ENCODE data around the gene RAB11FIP3.
"Not testable (repeated sequence)": the region's sequence is repeated elsewhere in the genome, so short reads cannot be mapped to it uniquely, and the experiment has no call there.

RAB11FIP3 gene, protein sequence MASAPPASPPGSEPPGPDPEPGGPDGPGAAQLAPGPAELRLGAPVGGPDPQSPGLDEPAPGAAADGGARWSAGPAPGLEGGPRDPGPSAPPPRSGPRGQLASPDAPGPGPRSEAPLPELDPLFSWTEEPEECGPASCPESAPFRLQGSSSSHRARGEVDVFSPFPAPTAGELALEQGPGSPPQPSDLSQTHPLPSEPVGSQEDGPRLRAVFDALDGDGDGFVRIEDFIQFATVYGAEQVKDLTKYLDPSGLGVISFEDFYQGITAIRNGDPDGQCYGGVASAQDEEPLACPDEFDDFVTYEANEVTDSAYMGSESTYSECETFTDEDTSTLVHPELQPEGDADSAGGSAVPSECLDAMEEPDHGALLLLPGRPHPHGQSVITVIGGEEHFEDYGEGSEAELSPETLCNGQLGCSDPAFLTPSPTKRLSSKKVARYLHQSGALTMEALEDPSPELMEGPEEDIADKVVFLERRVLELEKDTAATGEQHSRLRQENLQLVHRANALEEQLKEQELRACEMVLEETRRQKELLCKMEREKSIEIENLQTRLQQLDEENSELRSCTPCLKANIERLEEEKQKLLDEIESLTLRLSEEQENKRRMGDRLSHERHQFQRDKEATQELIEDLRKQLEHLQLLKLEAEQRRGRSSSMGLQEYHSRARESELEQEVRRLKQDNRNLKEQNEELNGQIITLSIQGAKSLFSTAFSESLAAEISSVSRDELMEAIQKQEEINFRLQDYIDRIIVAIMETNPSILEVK

DNA sequence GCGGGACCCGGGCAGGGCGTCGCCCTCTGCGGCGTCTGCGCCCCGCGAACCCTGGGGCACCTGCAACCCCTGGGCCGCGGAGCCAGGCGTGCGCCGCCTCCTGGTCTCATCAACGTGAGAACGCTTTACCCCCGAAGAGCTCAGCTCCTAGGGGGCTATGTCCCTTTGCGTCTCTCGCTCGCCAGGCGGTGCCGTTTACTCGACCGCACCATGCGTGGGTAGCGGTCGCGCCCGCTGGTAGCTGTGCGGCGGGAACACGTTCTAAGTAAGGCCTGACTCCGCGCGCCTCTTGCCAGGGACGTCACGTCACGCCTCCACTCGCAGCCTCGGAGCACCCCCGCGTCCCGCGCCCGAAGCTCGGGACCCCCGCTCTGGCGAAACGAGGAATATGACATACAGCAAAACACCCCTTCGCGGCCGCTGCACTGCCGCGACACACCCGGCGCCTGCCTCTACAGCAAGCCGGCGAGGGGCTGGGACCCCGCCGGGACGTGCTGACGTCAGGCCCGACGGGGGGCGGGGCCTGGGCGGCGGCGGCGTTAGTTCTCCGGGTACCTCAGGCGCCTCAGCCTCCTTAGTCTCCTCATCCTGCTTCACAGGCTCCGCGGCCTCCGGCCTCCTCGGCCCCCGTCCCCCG is at the start of gene RAB11FIP3:
Gene RAB11FIP3, plus strand, starts transcription at position 568 of the 637 bp plus-strand sequence. CDS start 358 bp downstream, outside the sequence.
- DNase-seq (ENCODE audit: low read depth in 2 of 2): peak; percentile 53 to 54

GRCh38 chr16:375927-376816 is 49.3 kb upstream of the RAB11FIP3 start:
- DNase-seq (ENCODE audit: low read depth in 2 of 2): no peak

- no peak for DNase-seq (ENCODE audit: low read depth in 2 of 2)
Observed at GRCh38 chr16:376817-377418, 48.5 kb upstream of the RAB11FIP3 start.

DNA sequence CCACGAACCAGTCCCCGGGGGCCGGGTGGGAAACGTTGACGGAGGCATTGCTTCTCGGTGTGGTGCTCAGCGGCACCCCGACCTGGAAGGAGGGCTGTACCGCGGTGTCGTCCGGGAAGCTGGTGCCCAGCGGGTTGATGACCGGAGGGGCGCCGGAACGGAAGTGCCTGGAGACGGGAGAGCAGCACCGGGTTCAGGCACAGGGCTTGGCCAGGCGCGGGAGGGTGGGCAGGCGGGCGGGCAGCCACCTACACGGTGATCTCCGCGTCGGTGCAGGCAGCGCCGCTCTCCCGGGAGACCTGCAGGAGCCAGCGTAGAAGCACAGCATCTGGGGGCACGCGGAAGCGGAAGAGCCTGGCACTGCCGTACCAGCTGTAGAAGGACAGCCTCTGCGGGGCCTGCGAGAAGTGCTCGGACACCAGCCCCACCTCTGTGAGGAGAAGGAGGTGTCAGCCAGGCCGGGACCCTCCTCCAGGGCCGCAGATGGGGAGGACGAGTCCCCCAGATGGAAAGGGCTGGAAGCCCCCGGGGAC is 48.0 kb upstream of the RAB11FIP3 start:
- DNase-seq (ENCODE audit: low read depth in 2 of 2): no peak

DNA sequence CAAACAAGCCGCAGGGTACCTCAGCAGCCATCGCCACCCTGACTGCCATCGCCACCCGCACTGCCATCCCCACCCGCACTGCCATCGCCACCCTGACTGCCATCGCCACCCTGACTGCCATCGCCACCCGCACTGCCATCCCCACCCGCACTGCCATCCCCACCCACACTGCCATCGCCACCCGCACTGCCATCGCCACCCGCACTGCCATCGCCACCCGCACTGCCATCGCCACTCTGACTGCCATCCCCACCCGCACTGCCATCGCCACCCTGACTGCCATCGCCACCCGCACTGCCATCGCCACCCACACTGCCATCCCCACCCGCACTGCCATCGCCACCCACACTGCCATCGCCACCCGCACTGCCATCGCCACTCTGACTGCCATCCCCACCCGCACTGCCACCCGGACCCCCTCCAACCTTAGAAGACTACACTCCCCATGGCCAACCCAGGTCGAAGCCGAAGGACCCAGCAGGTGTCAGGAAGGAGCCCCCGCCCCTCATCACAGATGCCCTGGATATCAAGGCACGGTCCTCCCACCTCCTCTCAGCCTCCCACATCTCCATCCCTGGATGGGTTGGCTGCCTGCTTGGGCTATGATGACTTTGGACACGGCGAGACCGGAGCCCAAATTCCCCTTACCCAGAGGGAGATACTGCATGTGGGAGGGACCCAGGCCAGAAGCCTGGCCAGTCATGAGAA is 47.2 kb upstream of the RAB11FIP3 start:
- not testable (repeated sequence) for DNase-seq (ENCODE audit: low read depth in 2 of 2)

DNA sequence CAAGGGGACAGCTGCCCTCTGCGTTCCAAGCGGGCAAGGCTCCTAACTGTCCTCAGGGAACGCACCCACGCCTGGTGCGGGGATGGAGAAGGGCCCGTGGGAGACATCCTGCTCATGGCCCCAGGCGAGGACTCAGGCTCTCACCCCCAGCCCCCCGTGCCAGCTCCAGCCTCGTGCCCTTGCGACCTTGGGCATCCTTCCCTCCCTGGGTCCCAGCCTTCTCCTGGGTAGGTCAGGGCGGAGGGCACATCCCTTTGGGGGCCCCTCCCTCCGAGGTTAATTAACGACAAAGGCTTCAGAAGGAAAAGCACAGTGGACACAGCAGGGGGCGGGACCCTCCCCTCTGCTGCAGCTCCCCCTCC is 46.6 kb upstream of the RAB11FIP3 start:
- no peak for DNase-seq (ENCODE audit: low read depth in 2 of 2)

- no peak for DNase-seq (ENCODE audit: low read depth in 2 of 2)
Observed at GRCh38 chr16:379183-379960, 46.1 kb upstream of the RAB11FIP3 start.

DNA sequence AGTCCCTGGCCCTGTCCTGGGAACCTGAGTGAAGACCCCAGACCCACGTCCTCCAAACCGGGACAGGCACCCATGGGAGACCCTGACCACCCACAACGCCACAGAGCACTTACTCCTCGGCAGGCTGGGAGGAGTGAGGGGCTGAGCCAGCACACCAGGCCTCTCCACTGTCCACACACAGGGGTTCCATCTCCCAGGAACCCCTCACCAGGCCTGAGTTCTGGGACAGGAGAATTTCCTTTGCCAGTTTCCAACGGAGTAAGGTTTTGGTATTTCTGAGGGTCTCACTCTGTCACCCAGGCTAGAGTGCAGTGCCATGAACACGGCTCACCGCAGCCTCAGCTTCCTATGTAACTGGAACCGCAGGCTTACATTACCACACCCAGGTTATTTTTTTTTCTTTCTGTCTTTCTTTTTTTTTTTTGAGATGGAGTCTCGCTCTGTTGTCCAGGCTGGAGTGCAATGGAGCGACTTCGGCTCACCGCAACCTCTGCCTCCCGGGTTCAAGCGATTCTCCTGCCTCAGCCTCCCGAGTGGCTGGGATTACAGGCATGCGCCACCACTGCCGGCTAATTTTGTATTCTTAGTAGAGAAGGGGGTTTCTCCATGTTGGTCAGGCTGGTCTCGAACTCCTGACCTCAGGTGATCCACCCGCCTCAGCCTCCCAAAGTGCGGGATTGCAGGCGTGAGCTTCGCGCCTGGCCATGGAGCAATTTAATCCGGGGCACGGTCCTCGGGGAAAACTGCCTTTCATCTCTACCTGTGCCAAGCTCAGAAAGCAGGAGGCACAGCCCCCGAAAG is 45.3 kb upstream of the RAB11FIP3 start:
- no peak for DNase-seq (ENCODE audit: low read depth in 2 of 2)

DNA sequence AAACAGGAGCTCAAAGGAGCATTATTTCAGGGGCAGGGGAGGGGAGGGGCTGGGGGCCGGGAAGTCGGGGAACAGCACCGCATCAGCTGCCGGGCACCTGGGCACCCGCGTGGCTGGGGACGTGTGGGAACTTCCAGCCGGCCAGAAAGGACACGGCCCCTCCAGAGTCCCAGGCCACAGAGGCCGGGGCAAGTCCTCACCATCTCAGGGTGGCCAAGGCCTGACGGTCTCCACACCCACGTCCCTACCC is 44.8 kb upstream of the RAB11FIP3 start:
- DNase-seq (ENCODE audit: low read depth in 2 of 2): no peak

- no peak for DNase-seq (ENCODE audit: low read depth in 2 of 2)
Observed at GRCh38 chr16:381012-381788, 44.2 kb upstream of the RAB11FIP3 start.

GRCh38 chr16:381789-382717 is 43.4 kb upstream of the RAB11FIP3 start, which contains the start of gene PGAP6:
Gene PGAP6 (minus strand): TSS chr16:381978. CDS start chr16:381821, 157 bp downstream.
- no peak for DNase-seq (ENCODE audit: low read depth in 2 of 2)

- DNase-seq (ENCODE audit: low read depth in 2 of 2): no peak
Observed at GRCh38 chr16:383326-384051, 42.0 kb upstream of the RAB11FIP3 start.

- no peak for DNase-seq (ENCODE audit: low read depth in 2 of 2)
Observed at GRCh38 chr16:386641-387156, 38.8 kb upstream of the RAB11FIP3 start.

- DNase-seq (ENCODE audit: low read depth in 2 of 2): not testable (repeated sequence)
Observed at GRCh38 chr16:387761-388666, 37.4 kb upstream of the RAB11FIP3 start.

GRCh38 chr16:389352-389751 is 36.1 kb upstream of the RAB11FIP3 start:
- DNase-seq (ENCODE audit: low read depth in 2 of 2): no peak

Measured in fibroblast of skin of left quadriceps (primary cell).